Thyroid gland (tissue), 4 donors: Measurements from ENCODE around the gene CAPN1. TPM values are rescaled to one million over a fixed set of nuclear protein-coding genes. Genes with fewer than 3 reads are reported as not detected.
A peak's percentile ranks its signal among the peaks of the same experiment; 100 is the strongest.
"Not testable (repeated sequence)": the region's sequence is repeated elsewhere in the genome, so short reads cannot be mapped to it uniquely, and the experiment has no call there.

Experiments
- DNase-seq, 2 donors: peaks; one replicate each; pipeline ENCODE4 v3.0.0-alpha.2; 2019
- H3K27ac ChIP-seq, 3 donors: fragments of 200-600 bp; sonication (generic); 1 replicate in 2 of 3; 2 replicates in 1 of 3; pipeline ENCODE4 v1.5.1; 2016 to 2019; ENCODE audit warnings: mild to moderate bottlenecking in 1 of 3, moderate library complexity in 1 of 3
- H3K27me3 ChIP-seq: fragments of 200-600 bp; sonication (generic); one replicate; pipeline ENCODE4 v1.5.1; 2019
- H3K36me3 ChIP-seq, 2 donors: fragments of 200-600 bp; sonication (generic); one replicate each; pipeline ENCODE4 v1.5.1; 2016 to 2019
- H3K4me1 ChIP-seq, 2 donors: fragments of 200-600 bp; sonication (generic); one replicate each; pipeline ENCODE4 v1.5.1; 2017 to 2019
- H3K4me3 ChIP-seq, 3 donors: fragments of 200-600 bp; sonication (generic); replicated peaks in 1 of 3; 1 replicate in 2 of 3; 2 replicates in 1 of 3; pipeline ENCODE4 v1.5.1; 2016; ENCODE audit warnings: mild to moderate bottlenecking in 1 of 3
- H3K9me3 ChIP-seq: fragments of 200-600 bp; sonication (generic); one replicate; pipeline ENCODE4 v1.5.1; 2017
- CTCF ChIP-seq, 6 experiments: fragments of 200-600 bp in 3 of 6; fragments of 450-650 bp in 3 of 6; sonication (generic) in 3 of 6; IDR thresholded peaks; one replicate each; pipeline ENCODE4 v1.5.1; 2016 to 2019; ENCODE audit warnings: antibody characterized with exemption in 6 of 6, mild to moderate bottlenecking in 2 of 6, inconsistent platforms in 1 of 6, moderate library complexity in 1 of 6
- POLR2A ChIP-seq, 2 donors: fragments of 450-650 bp; IDR thresholded peaks; one replicate each; pipeline ENCODE4 v1.6.1; 2017; ENCODE audit warnings: antibody characterized with exemption in 2 of 2, mild to moderate bottlenecking in 2 of 2, moderate library complexity in 1 of 2
- WGBS, 2 donors: methylation state at CpG; one replicate each; pipeline ENCODE4 v1.1.5; 2017; 5-methylcytosine and 5-hydroxymethylcytosine counted together
- intact Hi-C: fragments of 100-400 bp; cut with DNase I; formaldehyde crosslinking; loops from one replicate; pipeline ENCODE4 v1.15.1; 2023
- total RNA-seq, 4 donors: library from RNA; depleted of rRNA; stranded (reverse); fragments of >200 nt; gene quantifications; one replicate each; pipeline ENCODE4 v1.2.3, GENCODE V29; 2016

CAPN1 gene
- total RNA-seq, 4 donors from 2014 or later = 265 to 519 (median 340) TPM

- H3K4me3 ChIP-seq = peak overlapping the region in 2 of 3 donors; percentile 12 to 21
- H3K36me3 ChIP-seq = no peaks in the 10 kb centered on the region
- TF ChIP-seq POLR2A (IDR thresholded peaks at IDR 0.05) (no peak), CTCF (IDR thresholded peaks at IDR 0.05) (peak in 5 of 6 experiments; percentile 22 to 71 (median 55))
- peak overlapping the region in 1 of 3 donors; percentile 26 for H3K27ac ChIP-seq
- intact Hi-C loops = no loop called here
- peaks cover 6 to 9% of the 10 kb centered on the region in 2 donors for H3K4me1 ChIP-seq
- WGBS, 2 donors = 12 to 14% methylated on average over 25 to 42 of the region's 42 CpGs
- H3K9me3 ChIP-seq = no peaks in the 10 kb centered on the region
- peak; percentile 75 to 77 for DNase-seq
- no peaks in the 10 kb centered on the region for H3K27me3 ChIP-seq
Observed at GRCh38 chr11:65225279-65226102, 43.8 kb downstream of the CAPN1 start.

GRCh38 chr11:65226103-65226442 is 44.3 kb downstream of the CAPN1 start:
- intact Hi-C loops = no loop called here
- WGBS, 2 donors = 49 to 66% methylated on average over 7 of the region's 7 CpGs
- Histone ChIP-seq H3K4me1 (peaks cover 6 to 9% of the 10 kb centered on the region in 2 donors), H3K4me3 (peak overlapping the region in 2 of 3 donors; percentile 12 to 21), H3K27me3 (no peaks in the 10 kb centered on the region), H3K9me3 (no peaks in the 10 kb centered on the region), H3K36me3 (no peaks in the 10 kb centered on the region), H3K27ac (no peak overlapping the region)
- DNase-seq = no peak
- TF ChIP-seq CTCF (IDR thresholded peaks at IDR 0.05) (no peak), POLR2A (IDR thresholded peaks at IDR 0.05) (no peak)

GRCh38 chr11:65227879-65228278 is 46.2 kb downstream of the CAPN1 start:
- H3K36me3 ChIP-seq = no peaks in the 10 kb centered on the region
- no peak for TF ChIP-seq CTCF (IDR thresholded peaks at IDR 0.05)
- no peak for TF ChIP-seq POLR2A (IDR thresholded peaks at IDR 0.05)
- no peaks in the 10 kb centered on the region for H3K27me3 ChIP-seq
- peaks cover 6 to 9% of the 10 kb centered on the region in 2 donors for H3K4me1 ChIP-seq
- 78 to 86% methylated on average over 2 of the region's 2 CpGs for WGBS, 2 donors
- intact Hi-C loops = no loop called here
- H3K27ac ChIP-seq = no peak overlapping the region
- no peak overlapping the region for H3K4me3 ChIP-seq
- DNase-seq = no peak
- no peaks in the 10 kb centered on the region for H3K9me3 ChIP-seq

- TF ChIP-seq CTCF (IDR thresholded peaks at IDR 0.05) = no peak
- no peak overlapping the region for H3K4me3 ChIP-seq
- H3K9me3 ChIP-seq = no peaks in the 10 kb centered on the region
- H3K4me1 ChIP-seq = no peaks in the 10 kb centered on the region
- no peak overlapping the region for H3K27ac ChIP-seq
- WGBS, 2 donors = 87 to 91% methylated on average over 20 to 22 of the region's 23 CpGs
- intact Hi-C loops = no loop called here
- H3K36me3 ChIP-seq = no peaks in the 10 kb centered on the region
- no peak for DNase-seq
- no peaks in the 10 kb centered on the region for H3K27me3 ChIP-seq
Observed at GRCh38 chr11:65236194-65237059, 54.7 kb downstream of the CAPN1 start.

GRCh38 chr11:65238302-65238701 is 56.6 kb downstream of the CAPN1 start:
- intact Hi-C loops, H3K36me3 ChIP-seq, H3K4me1 ChIP-seq, H3K27ac ChIP-seq, DNase-seq, H3K4me3 ChIP-seq, H3K9me3 ChIP-seq, H3K27me3 ChIP-seq: not testable (repeated sequence)
- WGBS, 2 donors = 76 to 82% methylated on average over 6 of the region's 6 CpGs
